ENCODE measurements around the gene NFE2L2.
"Not testable (repeated sequence)": the region's sequence is repeated elsewhere in the genome, so short reads cannot be mapped to it uniquely, and the experiment has no call there.

Gene NFE2L2

GRCh38 chr2:177264693-177265587, at the start of gene NFE2L2:
Gene NFE2L2, minus strand, starts transcription at chr2:177264727. Its CDS starts 151 bp downstream, at chr2:177264576.
- peak; percentile 53 for TF ChIP-seq CTCF (IDR thresholded peaks at IDR 0.05; ENCODE audit: low read depth, low read length, missing control alignments)
- no peaks in the 10 kb centered on the region for H3K27me3 ChIP-seq (replicated peaks)
- in situ Hi-C loops (cut with HindIII; ENCODE audit: low pct_ligation_motif_present, low sequenced_read_pairs): no loop called here
- no peaks in the 10 kb centered on the region for H3K36me3 ChIP-seq (replicated peaks)
- H3K4me3 ChIP-seq (ENCODE audit: low read depth, low read length): peak within 1 kb of the TSS; percentile 82
- H3K27ac ChIP-seq: peak within 1 kb of the TSS; percentile 96
- peak; percentile 81 for DNase-seq

GRCh38 chr2:177314194-177314593, 49.7 kb upstream of the NFE2L2 start:
- peak; percentile 58 for DNase-seq
- no peak overlapping the region for H3K27ac ChIP-seq
- no peak for TF ChIP-seq CTCF (IDR thresholded peaks at IDR 0.05; ENCODE audit: low read depth, low read length, missing control alignments)

GRCh38 chr2:177313162-177313781, 48.7 kb upstream of the NFE2L2 start:
- H3K4me3 ChIP-seq (ENCODE audit: low read depth, low read length): no peak overlapping the region
- no peak for DNase-seq
- in situ Hi-C loops (cut with HindIII; ENCODE audit: low pct_ligation_motif_present, low sequenced_read_pairs): no loop called here
- no peak overlapping the region for H3K27ac ChIP-seq
- H3K27me3 ChIP-seq (replicated peaks): no peaks in the 10 kb centered on the region
- no peaks in the 10 kb centered on the region for H3K36me3 ChIP-seq (replicated peaks)
- no peak for TF ChIP-seq CTCF (IDR thresholded peaks at IDR 0.05; ENCODE audit: low read depth, low read length, missing control alignments)

More at GRCh38 chr2:177314194-177314593, 49.7 kb upstream of the NFE2L2 start:
- Histone ChIP-seq H3K4me3 (ENCODE audit: low read depth, low read length) (no peak overlapping the region), H3K36me3 (replicated peaks) (no peaks in the 10 kb centered on the region), H3K27me3 (replicated peaks) (no peaks in the 10 kb centered on the region)
- in situ Hi-C loops (cut with HindIII; ENCODE audit: low pct_ligation_motif_present, low sequenced_read_pairs): no loop called here

GRCh38 chr2:177312562-177312961, 48.0 kb upstream of the NFE2L2 start:
- Histone ChIP-seq H3K4me3 (ENCODE audit: low read depth, low read length) (no peak overlapping the region), H3K27ac (no peak overlapping the region), H3K27me3 (replicated peaks) (no peaks in the 10 kb centered on the region), H3K36me3 (replicated peaks) (no peaks in the 10 kb centered on the region)
- in situ Hi-C loops (cut with HindIII; ENCODE audit: low pct_ligation_motif_present, low sequenced_read_pairs): no loop called here
- no peak for DNase-seq
- no peak for TF ChIP-seq CTCF (IDR thresholded peaks at IDR 0.05; ENCODE audit: low read depth, low read length, missing control alignments)

- H3K4me3 ChIP-seq (ENCODE audit: low read depth, low read length); H3K27ac ChIP-seq; DNase-seq; in situ Hi-C loops (cut with HindIII; ENCODE audit: low pct_ligation_motif_present, low sequenced_read_pairs); H3K27me3 ChIP-seq (replicated peaks); H3K36me3 ChIP-seq (replicated peaks): not testable (repeated sequence)
Observed at GRCh38 chr2:177309672-177310309, 45.3 kb upstream of the NFE2L2 start.

GRCh38 chr2:177306550-177306949, 42.0 kb upstream of the NFE2L2 start:
- DNase-seq: no peak
- Histone ChIP-seq H3K36me3 (replicated peaks) (no peaks in the 10 kb centered on the region), H3K27ac (no peak overlapping the region), H3K4me3 (ENCODE audit: low read depth, low read length) (no peak overlapping the region), H3K27me3 (replicated peaks) (no peaks in the 10 kb centered on the region)
- TF ChIP-seq CTCF (IDR thresholded peaks at IDR 0.05; ENCODE audit: low read depth, low read length, missing control alignments): no peak
- in situ Hi-C loops (cut with HindIII; ENCODE audit: low pct_ligation_motif_present, low sequenced_read_pairs): no loop called here
